ENCODE measurements around the gene MEGF11. TPM values are rescaled to one million over a fixed set of nuclear protein-coding genes. Genes with fewer than 3 reads are reported as not detected.

The MEGF11 gene
- polyA plus RNA-seq, 3 donors = not detected

DNA sequence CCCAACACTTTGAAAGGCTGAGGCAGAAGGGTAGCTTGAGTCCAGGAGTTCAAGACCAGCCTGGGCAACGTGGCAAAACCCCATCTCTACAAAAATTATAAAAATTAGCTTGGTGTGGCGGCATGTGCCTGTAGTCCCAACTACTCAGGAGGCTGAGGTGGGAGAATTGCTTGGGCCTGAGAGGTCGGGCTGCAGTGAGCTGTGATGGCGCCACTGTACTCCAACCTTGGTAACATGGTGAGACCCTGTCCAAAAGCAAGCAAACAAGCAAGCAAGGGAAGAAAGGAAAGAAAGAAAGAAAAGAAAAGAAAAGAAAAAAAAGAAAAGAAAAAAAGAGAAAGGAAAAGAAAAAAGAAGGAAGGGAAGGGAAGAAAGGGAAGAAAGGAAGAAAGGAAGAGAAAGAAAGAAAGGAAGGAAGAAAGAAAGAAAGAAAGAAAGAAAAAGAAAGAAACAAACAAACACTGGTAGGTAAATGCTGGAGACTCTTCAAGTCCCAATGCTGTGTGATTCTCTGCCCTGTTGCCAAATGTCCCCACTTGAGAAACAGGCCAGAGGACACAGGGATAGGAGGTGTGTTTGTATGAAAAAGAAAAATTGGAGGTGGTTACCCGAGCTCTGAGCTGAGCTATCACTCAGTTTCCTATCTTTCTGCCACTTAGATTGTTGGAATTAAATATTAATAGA, 263.1 kb downstream of the MEGF11 start:
- no peak for DNase-seq
- Histone ChIP-seq H4K20me1 (ENCODE audit: insufficient read depth, low read length) (no peaks in the 10 kb centered on the region), H2AFZ (ENCODE audit: insufficient read depth, low read depth, low read length, poor library complexity, severe bottlenecking) (no peak overlapping the region), H3K27me3 (ENCODE audit: control insufficient read depth in 2 of 2, insufficient read depth in 2 of 2, low read length in 2 of 2) (peaks cover 0 to 5% of the 10 kb centered on the region in 2 donors), H3K9me3 (replicated peaks in 1 of 2; ENCODE audit: control insufficient read depth in 1 of 2, insufficient read depth in 1 of 2, low read length in 2 of 2) (no peaks in the 10 kb centered on the region), H3K27ac (ENCODE audit: low read depth in 1 of 2, low read length in 2 of 2) (no peak overlapping the region), H3K4me2 (replicated peaks; ENCODE audit: extremely low read depth, low read length, poor library complexity, severe bottlenecking) (no peak overlapping the region), H3K4me3 (replicated peaks in 1 of 3; ENCODE audit: low read depth in 2 of 3, low read length in 3 of 3) (no peak overlapping the region), H3K4me1 (ENCODE audit: control insufficient read depth in 1 of 2, insufficient read depth in 2 of 2, low read length in 2 of 2) (no peaks in the 10 kb centered on the region), H3K9ac (ENCODE audit: insufficient read depth, low read length, poor library complexity, severe bottlenecking) (no peak overlapping the region), H3K79me2 (ENCODE audit: insufficient read depth, low read length) (no peaks in the 10 kb centered on the region), H3K36me3 (replicated peaks in 1 of 2; ENCODE audit: control insufficient read depth in 1 of 2, insufficient read depth in 2 of 2, low read length in 2 of 2) (no peaks in the 10 kb centered on the region)
- 93% methylated on average over 3 of the region's 5 CpGs for WGBS (ENCODE audit: insufficient coverage)
- Mint-ChIP-seq H3K4me3 (no peak overlapping the region), H3K4me1 (no peaks in the 10 kb centered on the region), H3K27me3 (ENCODE audit: low read depth in 3 of 3) (peaks cover 22 to 49% (median 27%) of the 10 kb centered on the region in 3 donors), H3K36me3 (no peaks in the 10 kb centered on the region), H3K9me3 (no peaks in the 10 kb centered on the region), H3K27ac (no peak overlapping the region)
- TF ChIP-seq, protein P1, sequence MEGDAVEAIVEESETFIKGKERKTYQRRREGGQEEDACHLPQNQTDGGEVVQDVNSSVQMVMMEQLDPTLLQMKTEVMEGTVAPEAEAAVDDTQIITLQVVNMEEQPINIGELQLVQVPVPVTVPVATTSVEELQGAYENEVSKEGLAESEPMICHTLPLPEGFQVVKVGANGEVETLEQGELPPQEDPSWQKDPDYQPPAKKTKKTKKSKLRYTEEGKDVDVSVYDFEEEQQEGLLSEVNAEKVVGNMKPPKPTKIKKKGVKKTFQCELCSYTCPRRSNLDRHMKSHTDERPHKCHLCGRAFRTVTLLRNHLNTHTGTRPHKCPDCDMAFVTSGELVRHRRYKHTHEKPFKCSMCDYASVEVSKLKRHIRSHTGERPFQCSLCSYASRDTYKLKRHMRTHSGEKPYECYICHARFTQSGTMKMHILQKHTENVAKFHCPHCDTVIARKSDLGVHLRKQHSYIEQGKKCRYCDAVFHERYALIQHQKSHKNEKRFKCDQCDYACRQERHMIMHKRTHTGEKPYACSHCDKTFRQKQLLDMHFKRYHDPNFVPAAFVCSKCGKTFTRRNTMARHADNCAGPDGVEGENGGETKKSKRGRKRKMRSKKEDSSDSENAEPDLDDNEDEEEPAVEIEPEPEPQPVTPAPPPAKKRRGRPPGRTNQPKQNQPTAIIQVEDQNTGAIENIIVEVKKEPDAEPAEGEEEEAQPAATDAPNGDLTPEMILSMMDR (IDR thresholded peaks at IDR 0.05) = no peak
- intact Hi-C loops (cut with micrococcal nuclease) = no loop called here

DNA sequence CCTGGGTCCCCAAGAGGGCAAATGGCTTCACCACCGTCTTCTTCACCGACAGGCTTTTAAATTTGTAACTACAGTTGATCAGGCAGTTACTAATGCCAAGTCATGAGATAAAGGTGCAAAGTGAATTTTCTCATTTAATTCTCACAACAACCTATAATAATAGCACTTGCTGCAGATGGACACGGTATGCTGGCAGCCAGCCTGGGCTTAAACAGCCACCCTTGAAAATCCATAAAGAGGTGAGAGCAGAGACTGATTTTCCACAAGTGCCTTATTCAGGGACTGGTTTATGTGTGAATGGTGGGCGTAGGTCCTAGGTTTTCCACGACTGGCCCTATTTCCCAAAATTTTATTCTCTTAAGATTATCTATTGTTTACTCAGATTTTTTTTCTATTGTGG, 266.4 kb downstream of the MEGF11 start:
- no peaks in the 10 kb centered on the region for H3K4me1 ChIP-seq (ENCODE audit: control insufficient read depth in 1 of 2, insufficient read depth in 2 of 2, low read length in 2 of 2)
- H3K27me3 Mint-ChIP-seq (ENCODE audit: low read depth in 3 of 3) = peaks cover 31 to 61% (median 37%) of the 10 kb centered on the region in 3 donors
- H3K4me1 Mint-ChIP-seq = peaks cover 3% of the 10 kb centered on the region
- TF ChIP-seq, protein P1 (IDR thresholded peaks at IDR 0.05) = no peak
- peaks cover 15 to 27% of the 10 kb centered on the region in 2 donors for H3K27me3 ChIP-seq (ENCODE audit: control insufficient read depth in 2 of 2, insufficient read depth in 2 of 2, low read length in 2 of 2)
- H3K4me3 Mint-ChIP-seq = no peak overlapping the region
- peaks cover 0 to 2% (median 0%) of the 10 kb centered on the region in 7 donors for H3K9me3 Mint-ChIP-seq
- H3K27ac ChIP-seq (ENCODE audit: low read depth in 1 of 2, low read length in 2 of 2) = no peak overlapping the region
- no peaks in the 10 kb centered on the region for H3K36me3 Mint-ChIP-seq
- no peak overlapping the region for H2AFZ ChIP-seq (ENCODE audit: insufficient read depth, low read depth, low read length, poor library complexity, severe bottlenecking)
- no peak overlapping the region for H3K4me2 ChIP-seq (replicated peaks; ENCODE audit: extremely low read depth, low read length, poor library complexity, severe bottlenecking)
- H3K79me2 ChIP-seq (ENCODE audit: insufficient read depth, low read length) = no peaks in the 10 kb centered on the region
- intact Hi-C loops (cut with micrococcal nuclease) = no loop called here
- no peaks in the 10 kb centered on the region for H4K20me1 ChIP-seq (ENCODE audit: insufficient read depth, low read length)
- DNase-seq = no peak
- H3K27ac Mint-ChIP-seq = no peak overlapping the region
- H3K4me3 ChIP-seq (replicated peaks in 1 of 3; ENCODE audit: low read depth in 2 of 3, low read length in 3 of 3) = no peak overlapping the region
- H3K9me3 ChIP-seq (replicated peaks in 1 of 2; ENCODE audit: control insufficient read depth in 1 of 2, insufficient read depth in 1 of 2, low read length in 2 of 2) = peaks cover 0 to 12% of the 10 kb centered on the region in 2 donors
- no peaks in the 10 kb centered on the region for H3K36me3 ChIP-seq (replicated peaks in 1 of 2; ENCODE audit: control insufficient read depth in 1 of 2, insufficient read depth in 2 of 2, low read length in 2 of 2)
- WGBS (ENCODE audit: insufficient coverage) = no CpG with 5 or more reads among the region's 5 CpGs
- H3K9ac ChIP-seq (ENCODE audit: insufficient read depth, low read length, poor library complexity, severe bottlenecking) = no peak overlapping the region
